HCT116 (cell line): ENCODE results near the gene MTHFD2. TPM values are rescaled to one million over a fixed set of nuclear protein-coding genes. Genes with fewer than 3 reads are reported as not detected.

ENCODE experiments used
- ATAC-seq: fragments of 200-7000 bp; cut with Tn5 transposase; 2 replicates; pipeline ENCODE4 v1.9.1; 2020; ENCODE audit warnings: mild to moderate bottlenecking, moderate library complexity
- BruUV-seq: library from RNA; stranded (reverse); fragments of 400-500 nt; replicated peaks from 2 replicates; lab custom pipeline; 2021; lab: Mats Ljungman, UMichigan
- CTCF ChIA-PET: fragments of 300-600 bp; sonication (Branson Sonifier 250); formaldehyde crosslinking; loops from one replicate; lab custom pipeline; 2021; ENCODE audit warnings: antibody characterized with exemption; lab: Charles Lee
- POLR2A ChIA-PET: fragments of 300-600, 350-600 bp; sonication (Branson Sonifier 250); formaldehyde crosslinking; loops from one replicate; lab custom pipeline; 2021; ENCODE audit warnings: antibody characterized with exemption; lab: Charles Lee
- RAD21 ChIA-PET, 2 experiments: fragments of 300-600 bp; sonication (Branson Sonifier 250); formaldehyde crosslinking; loops; one replicate each; lab custom pipeline; 2023; ENCODE audit warnings: low total read pairs in 2 of 2; ENCODE audit not compliant: uncharacterized antibody in 2 of 2, unreplicated experiment in 2 of 2, low non-redundant PET in 1 of 2; lab: Charles Lee
- DNase-seq: peaks from one replicate; pipeline ENCODE4 v3.0.0-alpha.2; 2010; ENCODE audit warnings: low read depth, low spot score
- H2AFZ ChIP-seq: fragments of 200-600 bp; shearing (Covaris generic), sonication (generic); 2 replicates; pipeline ENCODE4 v1.6.1; 2017; ENCODE audit warnings: low read depth, mixed run types, mixed read lengths, antibody characterized with exemption, low read length; ENCODE audit not compliant: poor library complexity, severe bottlenecking
- H3K27ac ChIP-seq: 2 replicates; pipeline ENCODE4 v1.5.1; 2012; ENCODE audit warnings: low read depth, low read length
- H3K27me3 ChIP-seq: fragments of 200-600 bp; sonication (generic); 2 replicates; pipeline ENCODE4 v1.6.1; 2016; ENCODE audit warnings: mixed run types, low read length, mixed read lengths; ENCODE audit not compliant: insufficient read depth
- H3K36me3 ChIP-seq, 2 experiments: fragments of 200-500 bp in 1 of 2; fragments of 200-600 bp in 1 of 2; sonication (Bioruptor generic) in 1 of 2; sonication (generic) in 1 of 2; 2 replicates each; pipeline versions ENCODE4 v1.5.1 to v1.6.1; 2014 to 2016; ENCODE audit warnings: low read length in 2 of 2, inconsistent platforms in 1 of 2, mixed read lengths in 1 of 2, mixed run types in 1 of 2; ENCODE audit not compliant: insufficient read depth in 2 of 2, control insufficient read depth in 1 of 2
- H3K4me1 ChIP-seq, 2 experiments: fragments of 200-600 bp in 1 of 2; sonication (generic) in 1 of 2; 2 replicates each; pipeline versions ENCODE4 v1.5.1 to v1.6.1; 2012 to 2017; ENCODE audit warnings: low read length in 2 of 2, inconsistent platforms in 1 of 2, mild to moderate bottlenecking in 1 of 2, mixed read lengths in 1 of 2, mixed run types in 1 of 2, moderate library complexity in 1 of 2; ENCODE audit not compliant: insufficient read depth in 2 of 2, control insufficient read depth in 1 of 2
- H3K4me2 ChIP-seq: fragments of 200-600 bp; sonication (generic); 2 replicates; pipeline ENCODE4 v1.6.1; 2017; ENCODE audit warnings: mixed run types, low read length, mixed read lengths
- H3K4me3 ChIP-seq, 2 experiments: fragments of 200-600 bp in 1 of 2; sonication (generic) in 1 of 2; replicated peaks in 1 of 2; 2 replicates each; pipeline ENCODE4 v1.5.1; 2011 to 2016; ENCODE audit warnings: low read length in 2 of 2, control low read depth in 1 of 2, low read depth in 1 of 2, mild to moderate bottlenecking in 1 of 2, mixed read lengths in 1 of 2, mixed run types in 1 of 2
- H3K79me2 ChIP-seq: fragments of 200-600 bp; sonication (generic); 2 replicates; pipeline ENCODE4 v1.6.1; 2017; ENCODE audit warnings: mild to moderate bottlenecking, mixed run types, low read length, moderate library complexity, mixed read lengths; ENCODE audit not compliant: insufficient read depth
- H3K9ac ChIP-seq: fragments of 200-600 bp; sonication (generic); 2 replicates; pipeline ENCODE4 v1.6.1; 2016; ENCODE audit warnings: low read length, mixed read lengths
- H3K9me2 ChIP-seq: fragments of 200-600 bp; sonication (generic), shearing (Covaris generic); 2 replicates; pipeline ENCODE4 v1.6.1; 2017; ENCODE audit warnings: mixed run types, mild to moderate bottlenecking, moderate library complexity; ENCODE audit not compliant: insufficient read depth
- H3K9me3 ChIP-seq, 2 experiments: fragments of 200-500 bp in 1 of 2; fragments of 200-600 bp in 1 of 2; sonication (Bioruptor generic) in 1 of 2; sonication (generic) in 1 of 2; 2 replicates each; pipeline ENCODE4 v1.6.1; 2014 to 2017; ENCODE audit warnings: low read length in 2 of 2, mixed read lengths in 2 of 2, inconsistent platforms in 1 of 2, low read depth in 1 of 2, mild to moderate bottlenecking in 1 of 2, mixed run types in 1 of 2, moderate library complexity in 1 of 2; ENCODE audit not compliant: control insufficient read depth in 1 of 2, insufficient read depth in 1 of 2
- H4K20me1 ChIP-seq: fragments of 200-600 bp; sonication (generic), shearing (Covaris generic); 2 replicates; pipeline ENCODE4 v1.6.1; 2017; ENCODE audit warnings: mixed run types, mild to moderate bottlenecking, moderate library complexity; ENCODE audit not compliant: insufficient read depth
- CBX3 ChIP-seq: IDR thresholded peaks from 2 replicates; pipeline ENCODE4 v1.6.1; 2012; ENCODE audit warnings: low read depth
- CEBPB ChIP-seq: IDR thresholded peaks from 2 replicates; pipeline ENCODE4 v1.6.1; 2012; ENCODE audit warnings: low read depth
- CTCF ChIP-seq, 3 experiments: fragments of 200-600 bp in 1 of 3; sonication (generic) in 1 of 3; IDR thresholded peaks in 2 of 3; conservative IDR thresholded peaks in 1 of 3; 2 replicates each; pipeline ENCODE4 v1.5.1; 2012 to 2017; ENCODE audit warnings: low read depth in 2 of 3, low read length in 2 of 3, antibody characterized with exemption in 1 of 3, borderline replicate concordance in 1 of 3, control low read depth in 1 of 3, mild to moderate bottlenecking in 1 of 3, mixed read lengths in 1 of 3, mixed run types in 1 of 3, moderate library complexity in 1 of 3; ENCODE audit not compliant: insufficient read depth in 1 of 3
- EGR1 ChIP-seq: IDR thresholded peaks from 2 replicates; pipeline ENCODE4 v1.6.1; 2012; ENCODE audit warnings: low read depth
- ELF1 ChIP-seq: IDR thresholded peaks from 2 replicates; pipeline ENCODE4 v1.6.1; 2012; ENCODE audit warnings: low read depth, borderline replicate concordance
- EZH2 ChIP-seq: fragments of 200-600 bp; sonication (generic); IDR thresholded peaks from 2 replicates; pipeline ENCODE4 v1.6.1; 2017; ENCODE audit warnings: antibody characterized with exemption, mixed run types
- EZH2phosphoT487 ChIP-seq: fragments of 200-600 bp; IDR thresholded peaks from 2 replicates; pipeline ENCODE4 v1.6.1; 2018; ENCODE audit warnings: antibody characterized with exemption, borderline replicate concordance
- FOSL1 ChIP-seq: IDR thresholded peaks from 2 replicates; pipeline ENCODE4 v1.6.1; 2012; ENCODE audit warnings: low read depth
- POLR2A ChIP-seq: IDR thresholded peaks from 2 replicates; pipeline ENCODE4 v1.7.0; 2011; ENCODE audit warnings: borderline replicate concordance; ENCODE audit not compliant: insufficient read depth, insufficient read length; ENCODE audit errors: extremely low read depth
- POLR2AphosphoS5 ChIP-seq: IDR thresholded peaks from 2 replicates; pipeline ENCODE4 v1.6.1; 2011; ENCODE audit warnings: mild to moderate bottlenecking, low read depth, low read length, moderate library complexity
- RAD21 ChIP-seq: IDR thresholded peaks from 2 replicates; pipeline ENCODE4 v1.6.1; 2012; ENCODE audit warnings: low read depth, mild to moderate bottlenecking
- SP1 ChIP-seq: IDR thresholded peaks from 2 replicates; pipeline ENCODE4 v1.6.1; 2012; ENCODE audit warnings: low read depth
- SRF ChIP-seq: IDR thresholded peaks from 2 replicates; pipeline ENCODE4 v1.6.1; 2012; ENCODE audit warnings: low read depth
- YY1 ChIP-seq: IDR thresholded peaks from 2 replicates; pipeline ENCODE4 v1.6.1; 2011; ENCODE audit warnings: low read length, low read depth, moderate library complexity, mild to moderate bottlenecking; ENCODE audit not compliant: insufficient replicate concordance; ENCODE audit errors: extremely low read depth
- ZFX ChIP-seq: fragments of 450-650 bp; IDR thresholded peaks from 2 replicates; pipeline ENCODE4 v1.6.1; 2017
- ZNF274 ChIP-seq: fragments of 200-500 bp; sonication (Bioruptor generic); IDR thresholded peaks from 2 replicates; pipeline ENCODE4 v1.6.1; 2014; ENCODE audit warnings: mild to moderate bottlenecking, low read depth, low read length, inconsistent platforms
- intact Hi-C: fragments of 100-400 bp; cut with micrococcal nuclease; formaldehyde crosslinking; loops from 2 replicates; pipeline ENCODE4 v1.10.0; 2022
- total RNA-seq: library from RNA; stranded (reverse); gene quantifications from one replicate; pipeline ENCODE4 v1.2.1, GENCODE V29; 2021; ENCODE audit not compliant: unreplicated experiment
- TF ChIP-seq, protein P1 (sequence below): IDR thresholded peaks from 2 replicates; pipeline ENCODE4 v1.6.1; 2011; ENCODE audit warnings: mild to moderate bottlenecking, low read length, moderate library complexity; ENCODE audit not compliant: insufficient replicate concordance; ENCODE audit errors: extremely low read depth

The MTHFD2 gene
- total RNA-seq, 1 experiment from 2014 or later, result 445 TPM

- Histone ChIP-seq H2AFZ (peak overlapping the region; percentile 72), H3K27ac (no peak overlapping the region), H4K20me1 (no peaks in the 10 kb centered on the region), H3K9me3 (no peaks in the 10 kb centered on the region), H3K9ac (no peak overlapping the region), H3K36me3 (no peaks in the 10 kb centered on the region), H3K79me2 (no peaks in the 10 kb centered on the region), H3K9me2 (no peaks in the 10 kb centered on the region), H3K4me1 (no peaks in the 10 kb centered on the region), H3K4me2 (no peak overlapping the region), H3K27me3 (no peaks in the 10 kb centered on the region), H3K4me3 (no peak overlapping the region)
- no peak for TF ChIP-seq ZFX
- TF ChIP-seq CTCF (IDR thresholded peaks at IDR 0.05 in 2 of 3, conservative IDR thresholded peaks at IDR 0.05 in 1 of 3; ENCODE audit: borderline replicate concordance in 1 of 3, insufficient read depth in 1 of 3, low read depth in 2 of 3, low read length in 2 of 3), result peak; percentile 67 to 83 (median 81); a peak in 5 of 6 replicates
- TF ChIP-seq ELF1, result no peak
- TF ChIP-seq EZH2phosphoT487, result no peak
- TF ChIP-seq YY1, result no peak
- TF ChIP-seq EGR1, result no peak
- peak; percentile 69 for TF ChIP-seq RAD21
- no peak for TF ChIP-seq FOSL1
- peak; percentile 92 for ATAC-seq
- DNase-seq, result peak; percentile 36
- intact Hi-C loops, result loop anchor here (2.0 to 5.0 kb wide), 3 partner anchors 85 to 282 kb away; no protein-coding TSS in a partner anchor
- ChIA-PET POLR2A (no interaction called here), RAD21 (no interaction called here), CTCF (interaction anchor here (0.7 to 1.5 kb wide), 10 partner anchors 10 to 426 kb away, joined by 3 to 12 read pairs (median 4); no protein-coding TSS in a partner anchor)
- BruUV-seq, result no TSS peak
Observed at GRCh38 chr2:74250189-74250631, 51.8 kb downstream of the MTHFD2 start.

- no peaks in the 10 kb centered on the region for H3K36me3 ChIP-seq
- H3K27me3 ChIP-seq, result no peaks in the 10 kb centered on the region
- no peak overlapping the region for H3K27ac ChIP-seq
- ATAC-seq (no peak), DNase-seq (no peak)
- intact Hi-C loops, result loop anchor here (5.0 kb wide), 2 partner anchors 150 to 280 kb away; no protein-coding TSS in a partner anchor
- RAD21 ChIA-PET, result no interaction called here
- POLR2A ChIA-PET, result no interaction called here
- no peaks in the 10 kb centered on the region for H3K9me3 ChIP-seq
- H3K4me3 ChIP-seq, result no peak overlapping the region
- BruUV-seq, result no TSS peak
- no peak overlapping the region for H3K9ac ChIP-seq
- no peak overlapping the region for H3K4me2 ChIP-seq
- H3K79me2 ChIP-seq, result no peaks in the 10 kb centered on the region
- CTCF ChIA-PET, result no interaction called here
- no peaks in the 10 kb centered on the region for H3K4me1 ChIP-seq
- no peaks in the 10 kb centered on the region for H4K20me1 ChIP-seq
- H2AFZ ChIP-seq, result no peak overlapping the region
- no peaks in the 10 kb centered on the region for H3K9me2 ChIP-seq
- TF ChIP-seq, protein P1, sequence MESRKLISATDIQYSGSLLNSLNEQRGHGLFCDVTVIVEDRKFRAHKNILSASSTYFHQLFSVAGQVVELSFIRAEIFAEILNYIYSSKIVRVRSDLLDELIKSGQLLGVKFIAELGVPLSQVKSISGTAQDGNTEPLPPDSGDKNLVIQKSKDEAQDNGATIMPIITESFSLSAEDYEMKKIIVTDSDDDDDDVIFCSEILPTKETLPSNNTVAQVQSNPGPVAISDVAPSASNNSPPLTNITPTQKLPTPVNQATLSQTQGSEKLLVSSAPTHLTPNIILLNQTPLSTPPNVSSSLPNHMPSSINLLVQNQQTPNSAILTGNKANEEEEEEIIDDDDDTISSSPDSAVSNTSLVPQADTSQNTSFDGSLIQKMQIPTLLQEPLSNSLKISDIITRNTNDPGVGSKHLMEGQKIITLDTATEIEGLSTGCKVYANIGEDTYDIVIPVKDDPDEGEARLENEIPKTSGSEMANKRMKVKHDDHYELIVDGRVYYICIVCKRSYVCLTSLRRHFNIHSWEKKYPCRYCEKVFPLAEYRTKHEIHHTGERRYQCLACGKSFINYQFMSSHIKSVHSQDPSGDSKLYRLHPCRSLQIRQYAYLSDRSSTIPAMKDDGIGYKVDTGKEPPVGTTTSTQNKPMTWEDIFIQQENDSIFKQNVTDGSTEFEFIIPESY, result no peak
- no peak for TF ChIP-seq POLR2A
- TF ChIP-seq SRF, result no peak
- TF ChIP-seq CBX3, result no peak
- no peak for TF ChIP-seq ZNF274
- TF ChIP-seq CEBPB, result no peak
- no peak for TF ChIP-seq POLR2AphosphoS5
- TF ChIP-seq RAD21, result no peak
- TF ChIP-seq EZH2, result no peak
- no peak for TF ChIP-seq ZFX
- TF ChIP-seq SP1, result no peak
Observed at GRCh38 chr2:74252036-74252435, 53.6 kb downstream of the MTHFD2 start.
